ENCODE results near the gene UBE2J2.
"Not testable (repeated sequence)": the region's sequence is repeated elsewhere in the genome, so short reads cannot be mapped to it uniquely, and the experiment has no call there.

The UBE2J2 gene

GRCh38 chr1:1253972-1254666 lies 19.5 kb downstream of the UBE2J2 start:
- DNase-seq: no peak

- DNase-seq: no peak
These were observed 20.3 kb downstream of the UBE2J2 start for GRCh38 chr1:1253314-1253713.

- no peak for DNase-seq
These were observed 22.8 kb downstream of the UBE2J2 start for GRCh38 chr1:1250786-1251284.

- DNase-seq: not testable (repeated sequence)
These were observed 25.4 kb downstream of the UBE2J2 start for GRCh38 chr1:1248009-1248913.

- no peak for DNase-seq
These were observed 26.2 kb downstream of the UBE2J2 start for GRCh38 chr1:1247341-1247913.

- no peak for DNase-seq
These were observed 26.9 kb downstream of the UBE2J2 start, which contains the start of gene C1QTNF12 for GRCh38 chr1:1246577-1247340. C1QTNF12 (minus strand) TSS chr1:1246722; CDS start chr1:1246690, 32 bp downstream.

GRCh38 chr1:1245817-1246576 lies 27.7 kb downstream of the UBE2J2 start:
- no peak for DNase-seq

- DNase-seq: no peak
These were observed 28.4 kb downstream of the UBE2J2 start for GRCh38 chr1:1245178-1245816.

GRCh38 chr1:1244192-1244811 lies 29.4 kb downstream of the UBE2J2 start:
- DNase-seq: no peak

GRCh38 chr1:1243807-1244191 lies 29.9 kb downstream of the UBE2J2 start:
- DNase-seq: no peak

- no peak for DNase-seq
These were observed 30.4 kb downstream of the UBE2J2 start for GRCh38 chr1:1243266-1243660.

GRCh38 chr1:1242461-1243265 lies 31.0 kb downstream of the UBE2J2 start:
- no peak for DNase-seq

GRCh38 chr1:1241588-1242219 lies 31.9 kb downstream of the UBE2J2 start:
- no peak for DNase-seq

GRCh38 chr1:1240822-1241587 lies 32.6 kb downstream of the UBE2J2 start:
- no peak for DNase-seq

GRCh38 chr1:1240348-1240732 lies 33.3 kb downstream of the UBE2J2 start:
- no peak for DNase-seq

- DNase-seq: no peak
These were observed 33.9 kb downstream of the UBE2J2 start for GRCh38 chr1:1239614-1240347.

- no peak for DNase-seq
These were observed 34.4 kb downstream of the UBE2J2 start for GRCh38 chr1:1239227-1239613.

- no peak for DNase-seq
These were observed 34.9 kb downstream of the UBE2J2 start for GRCh38 chr1:1238702-1239178.

All from NCI-H1930 (cell line).